DOHH2 (cell line): ENCODE data around the gene DLGAP1.

Source experiments
- CTCF ChIP-seq: fragments of 200-600 bp; sonication (generic); IDR thresholded peaks from one replicate; pipeline ENCODE4 v1.5.1; 2014; ENCODE audit warnings: antibody characterized with exemption, mild to moderate bottlenecking, low read depth, low read length; ENCODE audit not compliant: poor library complexity, severe bottlenecking
- EZH2phosphoT487 ChIP-seq: fragments of 200-600 bp; sonication (generic); IDR thresholded peaks from 2 replicates; pipeline ENCODE4 v1.6.1; 2017; ENCODE audit warnings: borderline replicate concordance, mild to moderate bottlenecking, antibody characterized with exemption, low read length, moderate library complexity, mixed read lengths

GRCh38 chr18:4333043-4333442, 122.1 kb downstream of the DLGAP1 start:
- TF ChIP-seq CTCF = no peak
- TF ChIP-seq EZH2phosphoT487 = no peak
